Inflammatory macrophage (primary cell): ENCODE measurements around the gene LIF.
A peak's percentile ranks its signal among the peaks of the same experiment; 100 is the strongest.
"Not testable (repeated sequence)": the region's sequence is repeated elsewhere in the genome, so short reads cannot be mapped to it uniquely, and the experiment has no call there.

ENCODE experiments used
- DNase-seq, 2 donors: peaks; one replicate each; pipeline ENCODE4 v3.0.0-alpha.2; 2020 to 2022

LIF gene

GRCh38 chr22:30224161-30224857 lies 22.2 kb downstream of the LIF start:
- DNase-seq, result peak in 1 of 2 donors; percentile 29

DNA sequence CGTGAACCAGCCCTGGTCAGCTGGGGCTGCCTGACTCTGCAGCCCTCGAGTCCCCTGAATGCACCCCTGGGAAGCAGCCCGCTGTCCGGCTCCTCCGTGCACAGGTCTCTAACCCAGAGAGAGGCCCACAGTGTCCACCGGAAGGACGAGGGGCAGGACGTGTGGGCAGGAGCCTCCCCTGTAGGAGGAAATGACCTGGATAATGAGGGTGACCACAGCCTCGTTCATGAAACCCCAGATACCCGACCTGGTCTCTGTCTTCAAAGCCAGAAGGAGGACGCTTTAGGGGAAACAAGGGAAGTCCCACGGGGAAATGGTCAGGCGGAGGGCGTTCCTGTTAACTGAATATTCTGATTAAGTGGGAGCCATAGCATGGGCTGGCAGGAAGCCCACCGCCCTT lies 23.3 kb downstream of the LIF start:
- DNase-seq, result no peak

GRCh38 chr22:30222321-30222720 lies 24.2 kb downstream of the LIF start:
- no peak for DNase-seq

- peak in 1 of 2 donors; percentile 20 for DNase-seq
Observed at GRCh38 chr22:30221121-30221992, 25.2 kb downstream of the LIF start.

DNA sequence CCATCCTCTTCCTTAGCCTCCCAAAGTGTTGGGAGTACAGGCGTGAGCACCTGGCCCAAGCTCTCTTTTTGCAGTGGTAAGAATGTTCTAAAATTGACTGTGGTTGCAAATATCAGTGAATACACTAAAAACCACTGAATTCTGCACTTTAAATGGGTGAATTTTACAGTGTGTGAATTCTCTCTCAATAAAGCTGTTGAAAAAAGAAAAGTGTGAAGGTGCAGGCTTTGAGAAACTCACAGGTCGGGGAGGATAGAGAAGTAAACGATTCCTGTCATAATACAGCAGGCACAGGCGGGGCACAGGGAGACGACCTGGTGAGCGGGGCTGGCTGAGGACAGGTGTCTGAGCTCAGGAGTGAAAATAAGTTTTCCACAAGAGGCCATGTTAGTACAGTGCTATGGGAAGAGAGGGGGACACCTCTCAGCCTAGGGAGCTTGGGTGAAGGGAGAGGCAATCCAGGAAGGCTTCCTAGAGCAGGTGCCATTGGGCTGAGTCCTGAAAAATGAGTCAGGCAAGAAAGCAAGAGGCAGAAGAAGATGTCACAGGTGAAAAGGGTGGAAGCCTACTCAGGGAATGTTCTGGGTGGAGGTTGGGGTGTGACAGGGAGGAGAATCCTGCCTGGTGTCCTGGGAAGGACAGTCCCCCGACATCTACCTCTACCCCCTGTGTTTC lies 26.1 kb downstream of the LIF start:
- no peak for DNase-seq

DNA sequence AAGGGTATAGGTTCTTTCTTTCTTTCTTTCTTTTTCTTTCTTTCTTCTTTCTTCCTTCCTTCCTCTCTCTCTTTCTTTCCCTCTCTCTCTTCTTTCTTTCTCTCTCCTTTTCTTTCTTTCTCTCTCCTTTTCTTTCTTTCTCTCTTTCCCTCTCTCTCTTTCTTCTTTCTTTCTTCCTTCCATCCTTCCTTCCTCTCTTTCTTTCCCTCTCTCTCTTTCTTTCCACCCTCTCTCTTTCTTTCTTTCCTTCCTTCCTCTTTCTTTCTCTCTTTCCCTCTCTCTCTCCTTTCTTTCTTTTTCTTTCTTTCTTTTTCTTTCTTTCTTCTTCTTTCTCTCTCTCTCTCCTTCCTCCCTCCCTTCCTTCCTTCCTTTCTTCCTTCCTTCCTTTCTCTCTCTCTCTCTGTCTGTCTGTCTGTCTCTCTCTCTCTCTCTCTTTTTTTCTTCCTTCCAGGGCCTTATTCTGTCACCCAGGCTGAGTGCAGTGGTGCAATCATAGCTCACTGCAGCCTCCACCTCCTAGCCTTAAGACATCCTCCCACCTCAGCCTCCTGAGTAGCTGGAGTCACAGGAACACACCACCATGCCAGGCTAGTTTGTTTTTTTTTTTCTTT lies 26.8 kb downstream of the LIF start:
- no peak for DNase-seq

- DNase-seq, result no peak
Observed at GRCh38 chr22:30219049-30219654, 27.4 kb downstream of the LIF start.

DNA sequence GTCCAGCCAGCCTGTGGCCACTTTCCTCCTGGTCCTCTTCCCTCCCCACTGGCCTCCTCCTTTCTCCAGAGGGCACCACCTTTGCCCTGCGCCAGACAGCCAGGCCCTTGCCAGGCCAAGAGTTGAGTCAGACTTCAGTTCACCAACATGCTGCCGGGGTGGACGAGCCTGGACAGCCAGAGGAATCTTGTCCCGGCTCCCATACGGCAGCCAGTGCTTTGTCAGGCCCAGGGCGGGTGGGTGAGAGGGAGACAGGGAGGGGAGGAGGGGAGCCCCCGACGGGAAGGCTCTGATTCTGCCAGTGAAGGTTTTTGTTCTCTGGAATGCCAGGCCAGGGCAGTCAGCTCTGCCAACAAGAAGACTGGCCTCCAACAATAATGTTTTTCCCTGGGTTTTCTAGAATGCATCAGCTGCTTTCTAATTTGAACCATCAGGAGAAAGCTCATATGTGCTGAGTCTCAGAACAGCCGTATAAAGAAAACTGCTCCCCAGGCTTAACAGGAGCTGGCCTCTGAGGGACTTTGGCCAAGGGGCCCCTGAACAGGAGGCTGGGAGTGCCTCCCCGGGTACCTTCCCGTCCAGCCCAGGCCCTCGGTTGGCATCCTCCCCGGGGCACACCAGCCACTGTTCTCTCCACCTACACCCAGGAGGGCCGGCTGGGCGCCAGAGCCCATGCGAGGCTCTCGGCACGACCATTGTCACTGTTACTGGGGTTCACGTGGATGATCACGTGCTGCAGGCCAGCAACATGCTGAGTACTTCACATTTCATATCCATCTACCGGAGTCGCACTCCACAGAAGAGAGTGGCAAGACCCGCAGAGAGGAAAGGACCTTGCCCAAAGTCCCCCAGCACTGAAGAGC lies 28.6 kb downstream of the LIF start:
- no peak for DNase-seq

DNA sequence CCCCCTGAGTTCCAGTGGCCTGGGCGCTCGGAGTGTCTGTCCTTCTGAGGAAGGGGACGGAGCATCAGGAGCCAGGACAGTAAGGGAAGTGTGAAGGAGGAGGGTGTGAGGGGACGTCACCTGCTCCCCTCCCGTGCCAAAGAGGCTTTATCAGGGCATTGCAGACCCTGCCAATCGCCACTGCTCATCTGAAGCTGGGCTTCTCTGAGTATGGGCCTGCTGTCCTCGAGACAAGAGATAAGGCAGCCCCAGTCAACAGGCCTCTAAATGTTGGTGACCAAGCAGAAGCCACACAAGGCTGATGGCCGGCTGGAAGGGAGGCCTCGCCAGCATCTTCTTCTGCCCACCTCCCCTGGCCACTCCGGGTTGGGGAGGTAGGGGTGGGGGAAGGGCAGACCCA lies 29.8 kb downstream of the LIF start:
- no peak for DNase-seq

GRCh38 chr22:30216272-30216671 lies 30.3 kb downstream of the LIF start:
- not testable (repeated sequence) for DNase-seq

DNA sequence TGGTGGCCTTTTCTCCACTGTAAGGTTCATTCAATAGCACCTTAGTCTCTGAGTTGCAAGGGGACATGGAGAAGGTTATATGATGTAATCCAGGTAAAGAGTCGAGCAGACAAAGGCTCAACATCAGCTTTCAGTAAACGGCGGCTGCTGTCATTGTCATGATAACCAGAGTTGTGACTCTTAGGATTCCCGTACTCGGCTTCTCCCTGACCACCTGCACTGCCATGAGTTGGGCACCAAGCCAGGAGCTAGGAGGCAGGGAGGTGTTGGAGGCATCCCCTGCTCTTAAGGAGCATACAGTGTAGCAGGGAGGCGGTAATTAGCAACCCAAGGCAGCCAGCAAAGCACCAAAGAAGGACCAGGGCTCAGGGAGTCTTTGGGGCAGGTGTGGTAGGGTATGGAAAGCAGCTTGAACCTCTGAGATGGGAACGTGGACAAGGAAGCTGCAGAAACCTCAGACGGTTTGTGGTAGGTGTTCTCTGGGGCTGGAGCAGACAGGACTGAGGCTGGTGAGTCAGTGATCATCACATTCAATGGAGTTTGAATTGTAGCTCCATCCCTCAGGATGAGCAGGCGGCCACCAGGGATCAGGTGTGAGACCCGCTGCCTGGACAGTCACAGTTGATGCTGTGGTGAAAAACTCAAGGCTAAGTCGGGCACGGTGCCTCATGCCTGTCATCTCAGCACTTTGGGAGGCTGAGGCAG lies 31.7 kb downstream of the LIF start:
- DNase-seq, result no peak

- peak; percentile 88 to 90 for DNase-seq
Observed at GRCh38 chr22:30212996-30213441, 33.5 kb downstream of the LIF start.

DNA sequence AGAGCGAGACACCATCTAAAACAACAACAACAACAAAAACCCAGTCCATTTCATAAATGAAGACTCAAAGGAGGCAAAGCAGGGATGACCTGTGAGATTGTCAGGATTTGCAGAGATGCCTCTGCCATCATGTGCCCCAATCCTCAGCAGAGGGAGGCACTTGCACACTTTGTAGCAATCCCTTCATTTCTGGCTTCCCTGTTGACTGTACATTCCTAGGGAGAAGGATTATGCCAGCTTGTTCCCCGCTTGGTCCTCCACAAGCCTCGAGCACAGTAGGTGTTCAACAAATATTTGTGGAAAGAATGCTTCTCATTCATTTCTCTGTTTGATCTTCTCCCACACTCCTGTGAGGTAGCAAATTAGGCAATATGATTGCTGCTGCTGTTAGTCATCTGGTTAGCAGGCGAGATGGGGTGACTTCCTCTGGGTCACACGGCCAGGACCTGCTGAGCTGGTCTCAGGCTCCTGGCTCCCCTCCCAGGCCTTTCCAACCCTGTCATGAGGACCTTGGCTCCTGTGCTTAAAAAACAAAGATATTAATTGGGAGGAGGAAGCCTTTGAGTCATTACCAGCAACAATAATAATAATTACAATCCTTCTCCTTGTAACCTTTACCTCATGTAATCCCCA lies 34.1 kb downstream of the LIF start:
- peak; percentile 90 to 96 for DNase-seq

DNA sequence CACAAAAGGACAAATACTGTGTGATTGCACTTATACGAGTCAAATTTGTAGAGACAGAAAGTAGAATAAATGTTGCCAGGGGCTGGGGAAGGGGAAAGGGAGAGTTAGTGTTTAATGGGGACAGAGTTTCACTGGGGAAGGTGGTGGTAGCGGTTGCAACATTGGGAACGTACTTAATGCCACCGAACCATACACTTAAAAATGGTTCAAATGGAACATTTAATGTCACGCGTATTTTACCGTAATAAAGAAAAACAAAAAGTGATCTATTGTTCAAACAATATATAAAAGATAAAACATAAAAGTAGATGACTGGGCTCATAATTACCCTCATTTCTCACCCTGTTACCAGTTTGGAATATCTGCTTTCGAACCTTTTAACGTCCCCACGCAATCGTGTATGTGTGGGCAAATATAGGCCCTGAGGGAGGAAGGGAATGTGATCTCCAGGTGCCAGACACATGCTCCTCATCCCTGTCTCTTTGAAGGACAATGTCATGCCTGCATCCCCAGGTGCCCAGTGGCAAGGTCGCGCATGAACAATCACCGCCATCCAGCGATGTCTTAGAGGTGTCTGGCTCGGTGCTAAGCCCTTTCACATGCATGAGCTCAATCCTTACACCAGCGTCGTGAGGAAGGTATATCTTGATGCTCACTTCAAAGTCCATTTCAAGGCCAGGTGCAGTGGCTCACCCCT lies 35.3 kb downstream of the LIF start:
- DNase-seq, result no peak

- peak; percentile 60 to 86 for DNase-seq
Observed at GRCh38 chr22:30210235-30210909, 36.2 kb downstream of the LIF start.

DNA sequence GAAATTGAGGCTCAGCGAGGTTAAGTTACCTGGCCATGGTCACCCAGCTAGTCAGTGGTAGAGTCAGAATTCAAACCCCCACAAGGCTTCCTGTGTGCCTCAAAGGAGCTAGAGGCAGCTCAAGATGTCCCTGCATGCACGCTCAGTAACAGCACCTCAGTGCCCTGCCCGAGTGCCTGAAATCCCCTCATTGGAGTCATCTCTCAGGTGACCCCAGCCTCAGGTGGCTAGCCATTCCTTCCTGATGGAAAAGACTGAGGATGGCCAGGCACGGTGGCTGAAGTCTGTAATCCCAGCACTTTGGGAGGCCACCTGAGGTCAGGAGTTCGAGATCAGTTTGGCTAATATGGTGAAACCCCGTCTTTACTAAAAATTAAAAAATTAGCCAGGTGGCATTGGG lies 36.9 kb downstream of the LIF start:
- DNase-seq, result no peak

DNA sequence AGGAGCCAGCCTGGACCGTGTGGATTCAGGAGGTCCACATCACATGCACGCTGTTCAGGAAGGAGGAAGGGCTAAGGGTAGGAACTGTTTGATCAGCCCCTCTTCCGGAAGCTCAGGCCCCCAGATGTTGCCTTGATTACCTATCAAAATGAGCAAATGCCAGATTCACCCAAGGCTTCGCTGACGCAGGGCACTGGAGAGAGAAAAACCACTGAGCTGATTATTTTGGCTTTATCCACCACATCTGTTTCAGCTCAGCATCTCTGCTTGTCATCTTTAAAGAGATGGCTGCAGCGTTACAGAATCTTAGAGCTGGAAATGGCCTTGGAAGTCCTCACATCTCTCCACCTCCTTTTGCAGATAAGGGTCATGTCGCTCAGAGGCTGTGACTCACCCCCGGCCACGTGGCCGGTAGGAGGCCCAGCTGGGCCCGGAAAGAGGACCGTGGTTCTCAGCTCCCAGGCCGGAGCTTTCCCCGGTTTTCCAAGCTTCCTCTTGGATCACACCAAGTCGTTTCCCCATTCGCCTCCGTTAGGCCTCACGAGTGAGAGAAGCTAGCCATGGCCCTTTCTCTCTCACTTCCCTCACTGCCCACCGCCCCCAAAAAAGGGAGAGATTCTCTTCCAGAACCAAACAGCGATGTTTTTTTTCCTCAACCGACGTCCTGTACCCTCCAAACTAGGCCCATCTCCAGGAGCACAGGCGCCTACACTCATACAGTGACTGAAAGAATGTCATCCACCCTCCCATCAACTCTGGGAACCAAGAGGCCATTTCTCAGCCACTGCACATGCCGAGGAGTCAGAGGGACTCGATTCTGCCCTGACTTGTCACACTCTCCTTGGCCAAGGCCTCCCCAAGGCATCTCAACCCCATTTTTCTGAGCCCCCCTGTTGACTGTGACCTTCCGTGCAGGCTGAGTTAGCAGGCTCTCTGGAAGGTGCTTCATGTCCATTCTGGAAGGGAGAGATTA lies 37.6 kb downstream of the LIF start:
- DNase-seq, result peak; percentile 31 to 76

- DNase-seq, result peak in 1 of 2 donors; percentile 55
Observed at GRCh38 chr22:30206944-30207343, 39.6 kb downstream of the LIF start.
